ENCODE measurements around the gene DONSON. TPM values are rescaled to one million over a fixed set of nuclear protein-coding genes. Genes with fewer than 3 reads are reported as not detected.

Gene DONSON
- total and polyA plus RNA-seq, 2 of the 13 experiments (the other 11 are each of a cell fraction or from before 2014, with no cell fraction given) = 35.4 to 63.6 TPM

DNA sequence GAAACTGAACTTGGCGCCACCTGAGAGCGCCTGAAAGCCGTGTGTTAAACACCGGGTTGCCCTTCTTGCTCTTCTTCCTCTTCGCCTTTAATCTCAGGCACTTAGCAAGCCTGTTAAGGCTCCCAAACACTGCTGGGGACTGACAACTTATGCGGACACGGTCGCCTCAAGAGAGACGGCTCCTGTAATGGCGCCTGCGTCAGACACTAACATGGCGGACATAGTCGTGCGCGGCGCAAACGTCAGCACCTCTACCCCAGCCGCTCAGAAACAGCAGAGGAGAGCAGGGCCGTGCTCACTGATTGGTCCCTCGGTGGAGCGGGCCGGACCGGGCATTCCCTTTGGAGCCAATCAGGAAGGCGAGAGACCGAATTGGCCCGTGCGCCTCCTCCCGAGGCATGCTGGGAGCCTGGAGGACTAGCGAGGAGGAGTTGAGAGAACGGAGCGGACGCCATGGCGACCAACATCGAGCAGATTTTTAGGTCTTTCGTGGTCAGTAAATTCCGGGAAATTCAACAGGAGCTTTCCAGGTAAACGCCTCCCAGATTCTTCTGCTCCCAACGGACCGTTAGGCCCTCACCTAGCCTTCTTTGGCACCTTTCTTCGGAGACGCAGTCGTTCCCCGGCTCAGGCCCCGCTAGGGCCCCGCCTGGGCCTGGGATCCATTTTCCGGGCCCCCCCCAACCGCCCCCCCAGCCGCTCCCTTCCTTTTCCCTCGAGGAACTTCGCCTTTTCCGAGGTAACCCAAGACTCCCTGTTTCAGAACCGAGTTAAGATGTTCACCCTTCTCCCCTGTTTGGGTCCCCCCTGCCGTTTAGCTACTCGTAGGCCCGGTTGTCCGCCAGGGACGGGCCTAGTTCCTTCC lies 45.6 kb downstream of the DONSON start, which contains the start of gene SON (continued):
- TF ChIP-seq SRSF9 (IDR thresholded peaks at IDR 0.05; ENCODE audit: borderline replicate concordance, insufficient read depth, low read depth, low read length, poor library complexity, severe bottlenecking) (no peak), ZNF713 (CRISPR knock-in tag; IDR thresholded peaks at IDR 0.05) (no peak), TSC22D2 (CRISPR knock-in tag; IDR thresholded peaks at IDR 0.05; ENCODE audit: borderline replicate concordance) (no peak), ONECUT2 (CRISPR knock-in tag; IDR thresholded peaks at IDR 0.05) (no peak), HDAC2 (CRISPR knock-in tag; IDR thresholded peaks at IDR 0.05) (0 out of 2 replicates have a peak, but pooled peaks have one; percentile 16), GTF2F1 (IDR thresholded peaks at IDR 0.05; ENCODE audit: low read length) (no peak), ZNF703 (CRISPR knock-in tag; IDR thresholded peaks at IDR 0.05; ENCODE audit: borderline replicate concordance) (no peak), CAMTA2 (CRISPR knock-in tag; IDR thresholded peaks at IDR 0.05; ENCODE audit: borderline replicate concordance) (no peak), ZFP41 (CRISPR knock-in tag; IDR thresholded peaks at IDR 0.05; ENCODE audit: borderline replicate concordance) (no peak), ZSCAN9 (CRISPR knock-in tag; IDR thresholded peaks at IDR 0.05; ENCODE audit: borderline replicate concordance) (no peak), FLYWCH1 (CRISPR knock-in tag; IDR thresholded peaks at IDR 0.05) (no peak), SNAPC2 (CRISPR knock-in tag; IDR thresholded peaks at IDR 0.05) (no peak), ZNF746 (CRISPR knock-in tag; IDR thresholded peaks at IDR 0.05) (no peak), GZF1 (CRISPR knock-in tag; IDR thresholded peaks at IDR 0.05) (no peak)
- TF ChIP-seq, protein P1, sequence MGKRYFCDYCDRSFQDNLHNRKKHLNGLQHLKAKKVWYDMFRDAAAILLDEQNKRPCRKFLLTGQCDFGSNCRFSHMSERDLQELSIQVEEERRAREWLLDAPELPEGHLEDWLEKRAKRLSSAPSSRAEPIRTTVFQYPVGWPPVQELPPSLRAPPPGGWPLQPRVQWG (CRISPR knock-in tag; IDR thresholded peaks at IDR 0.05; ENCODE audit: borderline replicate concordance, low read depth) = no peak
- TF ChIP-seq, protein P2, sequence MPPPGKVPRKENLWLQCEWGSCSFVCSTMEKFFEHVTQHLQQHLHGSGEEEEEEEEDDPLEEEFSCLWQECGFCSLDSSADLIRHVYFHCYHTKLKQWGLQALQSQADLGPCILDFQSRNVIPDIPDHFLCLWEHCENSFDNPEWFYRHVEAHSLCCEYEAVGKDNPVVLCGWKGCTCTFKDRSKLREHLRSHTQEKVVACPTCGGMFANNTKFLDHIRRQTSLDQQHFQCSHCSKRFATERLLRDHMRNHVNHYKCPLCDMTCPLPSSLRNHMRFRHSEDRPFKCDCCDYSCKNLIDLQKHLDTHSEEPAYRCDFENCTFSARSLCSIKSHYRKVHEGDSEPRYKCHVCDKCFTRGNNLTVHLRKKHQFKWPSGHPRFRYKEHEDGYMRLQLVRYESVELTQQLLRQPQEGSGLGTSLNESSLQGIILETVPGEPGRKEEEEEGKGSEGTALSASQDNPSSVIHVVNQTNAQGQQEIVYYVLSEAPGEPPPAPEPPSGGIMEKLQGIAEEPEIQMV (CRISPR knock-in tag; IDR thresholded peaks at IDR 0.05; ENCODE audit: low read depth) = no peak
- TF ChIP-seq, protein P3, sequence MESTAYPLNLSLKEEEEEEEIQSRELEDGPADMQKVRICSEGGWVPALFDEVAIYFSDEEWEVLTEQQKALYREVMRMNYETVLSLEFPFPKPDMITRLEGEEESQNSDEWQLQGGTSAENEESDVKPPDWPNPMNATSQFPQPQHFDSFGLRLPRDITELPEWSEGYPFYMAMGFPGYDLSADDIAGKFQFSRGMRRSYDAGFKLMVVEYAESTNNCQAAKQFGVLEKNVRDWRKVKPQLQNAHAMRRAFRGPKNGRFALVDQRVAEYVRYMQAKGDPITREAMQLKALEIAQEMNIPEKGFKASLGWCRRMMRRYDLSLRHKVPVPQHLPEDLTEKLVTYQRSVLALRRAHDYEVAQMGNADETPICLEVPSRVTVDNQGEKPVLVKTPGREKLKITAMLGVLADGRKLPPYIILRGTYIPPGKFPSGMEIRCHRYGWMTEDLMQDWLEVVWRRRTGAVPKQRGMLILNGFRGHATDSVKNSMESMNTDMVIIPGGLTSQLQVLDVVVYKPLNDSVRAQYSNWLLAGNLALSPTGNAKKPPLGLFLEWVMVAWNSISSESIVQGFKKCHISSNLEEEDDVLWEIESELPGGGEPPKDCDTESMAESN (CRISPR knock-in tag; conservative IDR thresholded peaks at IDR 0.05) = peak; percentile 67
